Stimulated activated CD4-positive, alpha-beta T cell treated with anti-CD3 and anti-CD28 coated beads, Interleukin-15, amount 100 ng/mL, for 1 hour (primary cell): Measurements from ENCODE around the gene TBX4.
"Not testable (repeated sequence)": the region's sequence is repeated elsewhere in the genome, so short reads cannot be mapped to it uniquely, and the experiment has no call there.

Experiments used
- DNase-seq, 2 donors: peaks; one replicate each; pipeline ENCODE4 v3.0.0-alpha.2; 2020; ENCODE audit warnings: low read depth in 1 of 2, low spot score in 1 of 2

Gene TBX4

GRCh38 chr17:61496174-61496956 is 44.1 kb downstream of the TBX4 start:
- DNase-seq, result no peak

- DNase-seq, result no peak
These were observed 44.9 kb downstream of the TBX4 start for GRCh38 chr17:61496957-61497653.

GRCh38 chr17:61498042-61498994 is 46.1 kb downstream of the TBX4 start:
- no peak for DNase-seq

GRCh38 chr17:61499632-61500031 is 47.4 kb downstream of the TBX4 start:
- no peak for DNase-seq

- DNase-seq, result no peak
These were observed 48.1 kb downstream of the TBX4 start for GRCh38 chr17:61500287-61500686.

GRCh38 chr17:61502292-61502691 is 50.1 kb downstream of the TBX4 start:
- DNase-seq, result no peak

- DNase-seq, result no peak
These were observed 51.7 kb downstream of the TBX4 start for GRCh38 chr17:61503961-61504360.

GRCh38 chr17:61504697-61505096 is 52.5 kb downstream of the TBX4 start:
- DNase-seq, result no peak

GRCh38 chr17:61505846-61506627 is 53.8 kb downstream of the TBX4 start:
- DNase-seq, result no peak

GRCh38 chr17:61507383-61508066 is 55.3 kb downstream of the TBX4 start:
- no peak for DNase-seq

- no peak for DNase-seq
These were observed 56.7 kb downstream of the TBX4 start for GRCh38 chr17:61508912-61509311.

- not testable (repeated sequence) for DNase-seq
These were observed 57.2 kb downstream of the TBX4 start for GRCh38 chr17:61509454-61509853.

- DNase-seq, result no peak
These were observed 58.0 kb downstream of the TBX4 start for GRCh38 chr17:61510237-61510636.

- DNase-seq, result no peak
These were observed 58.8 kb downstream of the TBX4 start for GRCh38 chr17:61510991-61511390.

- DNase-seq, result no peak
These were observed 59.4 kb downstream of the TBX4 start for GRCh38 chr17:61511480-61512182.

GRCh38 chr17:61514491-61514890 is 62.3 kb downstream of the TBX4 start:
- no peak for DNase-seq

- DNase-seq, result no peak
These were observed 65.0 kb downstream of the TBX4 start for GRCh38 chr17:61517265-61517664.

- DNase-seq, result no peak
These were observed 65.8 kb downstream of the TBX4 start for GRCh38 chr17:61517843-61518606.

- DNase-seq, result no peak
These were observed 66.9 kb downstream of the TBX4 start for GRCh38 chr17:61519139-61519538.
